Measurements from ENCODE around the gene UBE2Q1.

UBE2Q1 gene

DNA sequence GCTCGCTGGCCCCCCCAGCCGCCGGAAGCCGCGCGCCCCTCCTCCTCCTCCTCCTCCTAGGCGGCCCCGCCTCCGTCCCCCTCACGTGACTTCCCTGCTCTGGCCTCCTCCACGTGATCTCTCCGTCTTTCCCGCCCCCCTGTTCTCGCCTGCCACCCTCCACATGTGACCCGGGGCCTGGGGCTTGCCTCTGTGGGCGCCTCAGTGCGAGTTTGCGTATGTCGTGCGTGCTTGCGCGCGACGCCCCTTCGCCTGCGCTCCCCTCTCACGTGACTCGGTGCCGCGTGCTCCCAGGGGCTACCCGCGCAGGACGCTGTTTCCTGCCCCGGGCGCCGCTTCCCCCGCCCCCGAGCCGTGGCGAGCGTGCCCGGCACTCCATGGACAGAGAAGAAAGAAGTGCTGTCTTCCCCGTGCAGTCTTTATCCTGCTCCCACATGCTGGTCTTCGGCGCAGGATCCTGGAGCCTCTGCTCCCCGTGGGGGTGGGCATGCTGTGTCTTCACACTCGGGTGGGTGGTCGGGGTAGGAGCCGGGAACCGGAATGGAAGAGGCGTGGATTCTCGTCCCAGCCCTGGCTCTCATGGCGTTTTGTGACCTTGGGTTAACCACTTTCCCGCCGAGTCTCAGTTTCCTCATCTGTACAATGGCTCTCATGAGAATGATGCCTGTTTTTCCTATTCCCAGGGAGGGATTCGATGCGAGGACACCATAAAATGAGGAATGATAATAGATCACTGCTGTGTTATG lies 431 bp upstream of the UBE2Q1 start:
- Histone ChIP-seq H3K9me3 (ENCODE audit: control insufficient read depth, low read length) (no peaks in the 10 kb centered on the region), H3K36me3 (ENCODE audit: control insufficient read depth, insufficient read depth, low read length) (no peaks in the 10 kb centered on the region), H3K4me1 (ENCODE audit: control insufficient read depth, insufficient read depth, low read length) (peaks cover 20% of the 10 kb centered on the region), H3K27me3 (ENCODE audit: control insufficient read depth, insufficient read depth, low read length) (no peaks in the 10 kb centered on the region), H3K9ac (ENCODE audit: low read length) (peak overlapping the region; percentile 46), H3K4me3 (ENCODE audit: low read length) (peak overlapping the region; percentile 52)

DNA sequence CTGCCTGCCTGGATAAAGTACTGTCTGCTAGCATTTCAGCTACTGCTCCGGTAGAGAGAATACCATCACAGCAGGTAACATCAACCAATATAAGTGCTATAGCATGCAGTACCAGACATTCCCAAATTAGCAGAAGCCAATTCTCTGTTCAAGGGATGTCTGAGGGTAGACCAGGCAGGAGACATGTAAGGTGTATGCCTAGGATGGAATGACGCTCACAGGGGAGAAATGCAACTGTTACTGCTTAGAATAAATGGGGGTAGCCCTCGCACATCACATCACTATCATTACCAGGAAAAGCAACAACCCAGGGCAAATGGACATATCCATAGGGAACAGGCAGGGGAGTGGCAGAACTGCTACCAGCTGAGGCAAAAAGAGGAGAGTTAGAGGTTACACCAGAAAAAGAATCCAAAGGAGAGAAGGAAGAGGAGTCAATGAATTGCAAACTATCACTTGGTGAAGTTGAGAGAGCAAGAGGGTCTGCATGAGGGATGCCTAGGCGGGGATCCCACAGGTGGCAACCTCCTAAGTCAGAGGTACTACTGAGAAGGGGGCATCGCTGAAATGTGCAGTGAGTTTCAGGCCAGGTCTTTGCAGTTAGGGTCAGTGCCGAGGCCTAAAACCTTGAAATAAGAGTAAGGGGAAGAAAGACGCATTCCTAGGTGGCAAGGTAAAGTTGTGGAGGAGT lies 1.1 kb downstream of the UBE2Q1 start:
- Histone ChIP-seq H3K4me3 (ENCODE audit: low read length) (peak overlapping the region; percentile 10), H3K9ac (ENCODE audit: low read length) (peak overlapping the region; percentile 84), H3K27me3 (ENCODE audit: control insufficient read depth, insufficient read depth, low read length) (no peaks in the 10 kb centered on the region), H3K9me3 (ENCODE audit: control insufficient read depth, low read length) (no peaks in the 10 kb centered on the region), H3K36me3 (ENCODE audit: control insufficient read depth, insufficient read depth, low read length) (peaks cover 11% of the 10 kb centered on the region), H3K4me1 (ENCODE audit: control insufficient read depth, insufficient read depth, low read length) (peaks cover 20% of the 10 kb centered on the region)

GRCh38 chr1:154556422-154556821 lies 2.0 kb downstream of the UBE2Q1 start:
- Histone ChIP-seq H3K36me3 (ENCODE audit: control insufficient read depth, insufficient read depth, low read length) (peaks cover 20% of the 10 kb centered on the region), H3K9me3 (ENCODE audit: control insufficient read depth, low read length) (no peaks in the 10 kb centered on the region), H3K27me3 (ENCODE audit: control insufficient read depth, insufficient read depth, low read length) (no peaks in the 10 kb centered on the region), H3K4me1 (ENCODE audit: control insufficient read depth, insufficient read depth, low read length) (peaks cover 27% of the 10 kb centered on the region), H3K4me3 (ENCODE audit: low read length) (peak overlapping the region; percentile 10), H3K9ac (ENCODE audit: low read length) (peak overlapping the region; percentile 84)

GRCh38 chr1:154553056-154554030 lies 5.1 kb downstream of the UBE2Q1 start:
- Histone ChIP-seq H3K4me3 (ENCODE audit: low read length) (no peak overlapping the region), H3K9ac (ENCODE audit: low read length) (no peak overlapping the region), H3K36me3 (ENCODE audit: control insufficient read depth, insufficient read depth, low read length) (peaks cover 35% of the 10 kb centered on the region), H3K27me3 (ENCODE audit: control insufficient read depth, insufficient read depth, low read length) (no peaks in the 10 kb centered on the region), H3K4me1 (ENCODE audit: control insufficient read depth, insufficient read depth, low read length) (peaks cover 34% of the 10 kb centered on the region), H3K9me3 (ENCODE audit: control insufficient read depth, low read length) (no peaks in the 10 kb centered on the region)

- H3K4me3 ChIP-seq (ENCODE audit: low read length): no peak overlapping the region
- H3K27me3 ChIP-seq (ENCODE audit: control insufficient read depth, insufficient read depth, low read length): no peaks in the 10 kb centered on the region
- H3K9me3 ChIP-seq (ENCODE audit: control insufficient read depth, low read length): no peaks in the 10 kb centered on the region
- H3K36me3 ChIP-seq (ENCODE audit: control insufficient read depth, insufficient read depth, low read length): peaks cover 35% of the 10 kb centered on the region
- H3K4me1 ChIP-seq (ENCODE audit: control insufficient read depth, insufficient read depth, low read length): peaks cover 44% of the 10 kb centered on the region
- H3K9ac ChIP-seq (ENCODE audit: low read length): no peak overlapping the region
Measured at GRCh38 chr1:154552036-154552435, 6.4 kb downstream of the UBE2Q1 start.

DNA sequence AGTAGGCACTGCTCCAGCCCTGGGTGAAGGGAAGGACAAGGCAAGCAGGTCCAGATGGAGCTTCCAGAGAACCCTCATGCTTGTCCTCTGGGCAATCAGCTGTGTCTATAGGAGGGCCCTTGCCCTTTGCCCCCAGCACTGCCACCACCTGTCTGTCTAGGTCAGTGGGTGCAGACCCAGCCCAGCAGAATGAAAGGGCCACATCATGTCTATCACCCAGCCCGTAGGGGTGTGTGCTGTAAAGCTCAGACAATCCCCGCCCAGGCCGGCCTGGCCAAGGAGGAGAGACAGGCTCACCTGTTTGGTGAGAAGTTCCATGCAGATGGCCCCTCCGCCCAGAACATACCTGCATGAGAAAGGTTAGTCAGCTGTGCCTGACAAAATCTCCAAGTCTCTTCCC lies 7.0 kb downstream of the UBE2Q1 start:
- Histone ChIP-seq H3K9me3 (ENCODE audit: control insufficient read depth, low read length) (no peaks in the 10 kb centered on the region), H3K4me1 (ENCODE audit: control insufficient read depth, insufficient read depth, low read length) (peaks cover 44% of the 10 kb centered on the region), H3K4me3 (ENCODE audit: low read length) (no peak overlapping the region), H3K36me3 (ENCODE audit: control insufficient read depth, insufficient read depth, low read length) (peaks cover 35% of the 10 kb centered on the region), H3K9ac (ENCODE audit: low read length) (no peak overlapping the region), H3K27me3 (ENCODE audit: control insufficient read depth, insufficient read depth, low read length) (no peaks in the 10 kb centered on the region)

DNA sequence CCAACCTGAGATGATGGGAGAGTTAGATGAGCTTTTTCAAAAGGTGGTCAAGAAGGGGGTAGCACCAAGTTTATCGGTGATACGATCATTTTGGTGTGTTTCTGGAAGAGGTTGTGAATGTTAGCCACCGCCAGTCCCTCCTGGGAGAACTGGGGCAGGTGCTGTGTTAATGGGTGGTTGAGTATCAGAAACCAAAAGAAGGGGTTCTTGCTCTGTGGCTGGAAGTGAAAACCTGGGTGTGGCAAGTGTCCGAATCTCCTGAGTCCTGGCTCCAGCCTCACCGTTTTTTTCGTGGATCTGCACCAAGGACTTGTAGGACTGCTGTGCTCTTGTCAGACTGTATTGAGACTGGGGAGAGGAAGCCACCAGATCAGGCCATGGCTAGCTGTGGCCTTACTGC lies 7.8 kb downstream of the UBE2Q1 start:
- Histone ChIP-seq H3K4me1 (ENCODE audit: control insufficient read depth, insufficient read depth, low read length) (peaks cover 40% of the 10 kb centered on the region), H3K4me3 (ENCODE audit: low read length) (no peak overlapping the region), H3K36me3 (ENCODE audit: control insufficient read depth, insufficient read depth, low read length) (peaks cover 35% of the 10 kb centered on the region), H3K27me3 (ENCODE audit: control insufficient read depth, insufficient read depth, low read length) (no peaks in the 10 kb centered on the region), H3K9ac (ENCODE audit: low read length) (no peak overlapping the region), H3K9me3 (ENCODE audit: control insufficient read depth, low read length) (no peaks in the 10 kb centered on the region)

- no peaks in the 10 kb centered on the region for H3K9me3 ChIP-seq (ENCODE audit: control insufficient read depth, low read length)
- H3K4me3 ChIP-seq (ENCODE audit: low read length): no peak overlapping the region
- H3K9ac ChIP-seq (ENCODE audit: low read length): no peak overlapping the region
- H3K27me3 ChIP-seq (ENCODE audit: control insufficient read depth, insufficient read depth, low read length): no peaks in the 10 kb centered on the region
- peaks cover 35% of the 10 kb centered on the region for H3K36me3 ChIP-seq (ENCODE audit: control insufficient read depth, insufficient read depth, low read length)
- H3K4me1 ChIP-seq (ENCODE audit: control insufficient read depth, insufficient read depth, low read length): peaks cover 40% of the 10 kb centered on the region
Measured at GRCh38 chr1:154550070-154550469, 8.4 kb downstream of the UBE2Q1 start.

GRCh38 chr1:154549202-154549770 lies 9.2 kb downstream of the UBE2Q1 start:
- Histone ChIP-seq H3K4me1 (ENCODE audit: control insufficient read depth, insufficient read depth, low read length) (peaks cover 40% of the 10 kb centered on the region), H3K27me3 (ENCODE audit: control insufficient read depth, insufficient read depth, low read length) (no peaks in the 10 kb centered on the region), H3K36me3 (ENCODE audit: control insufficient read depth, insufficient read depth, low read length) (peaks cover 35% of the 10 kb centered on the region), H3K9me3 (ENCODE audit: control insufficient read depth, low read length) (no peaks in the 10 kb centered on the region), H3K4me3 (ENCODE audit: low read length) (no peak overlapping the region), H3K9ac (ENCODE audit: low read length) (no peak overlapping the region)

DNA sequence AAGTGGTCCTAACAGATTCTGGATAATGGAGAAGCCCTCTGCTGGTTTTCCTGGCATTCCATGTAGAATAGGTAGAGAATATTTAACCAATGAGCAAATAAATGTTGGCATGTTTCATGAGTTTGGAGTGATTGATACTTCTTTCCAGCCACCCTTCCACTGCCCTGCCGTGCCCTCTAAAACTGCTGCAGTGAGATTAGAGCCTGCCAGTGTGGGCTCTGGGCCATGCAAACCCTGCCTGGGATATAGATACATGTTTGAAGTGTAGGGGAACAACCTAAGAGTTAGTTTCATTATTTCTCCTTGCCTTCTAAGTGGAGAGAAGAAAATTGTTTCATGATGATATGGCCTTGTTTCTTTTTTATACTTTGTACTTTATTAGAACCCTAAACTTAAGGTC lies 10.4 kb downstream of the UBE2Q1 start:
- Histone ChIP-seq H3K9me3 (ENCODE audit: control insufficient read depth, low read length) (no peaks in the 10 kb centered on the region), H3K4me3 (ENCODE audit: low read length) (no peak overlapping the region), H3K36me3 (ENCODE audit: control insufficient read depth, insufficient read depth, low read length) (peaks cover 30% of the 10 kb centered on the region), H3K4me1 (ENCODE audit: control insufficient read depth, insufficient read depth, low read length) (peaks cover 40% of the 10 kb centered on the region), H3K9ac (ENCODE audit: low read length) (no peak overlapping the region), H3K27me3 (ENCODE audit: control insufficient read depth, insufficient read depth, low read length) (no peaks in the 10 kb centered on the region)

DNA sequence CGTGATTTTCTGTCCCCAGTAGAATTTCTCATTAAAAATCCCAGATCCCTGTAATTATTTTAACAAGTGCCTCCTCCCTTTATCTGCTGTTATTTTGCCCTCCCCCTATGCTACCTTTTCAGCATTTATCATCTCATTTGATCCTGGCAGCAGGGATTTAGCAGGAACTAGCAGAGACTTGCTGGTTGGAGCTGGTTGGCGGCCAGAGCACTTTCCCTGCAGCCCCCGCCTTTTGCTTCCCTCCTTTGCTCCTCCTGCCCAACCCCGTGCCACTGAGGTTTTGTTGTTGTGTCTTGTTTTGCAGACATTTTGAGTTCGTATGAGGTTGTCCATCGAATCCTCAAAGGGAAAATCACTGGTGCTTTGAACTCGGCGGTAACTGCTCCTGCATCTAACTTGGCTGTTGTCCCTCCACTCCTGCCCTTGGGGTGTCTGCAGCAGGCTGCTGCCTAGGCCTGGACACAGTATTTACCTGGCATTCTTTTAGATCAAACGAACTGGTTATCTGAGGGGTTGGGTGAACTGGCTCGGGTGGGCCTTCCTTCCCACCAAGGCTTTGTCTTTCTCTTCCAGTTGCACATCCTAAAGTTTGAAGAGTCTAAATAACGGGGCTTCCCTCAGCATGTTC lies 11.2 kb downstream of the UBE2Q1 start:
- Histone ChIP-seq H3K4me3 (ENCODE audit: low read length) (no peak overlapping the region), H3K4me1 (ENCODE audit: control insufficient read depth, insufficient read depth, low read length) (peaks cover 39% of the 10 kb centered on the region), H3K36me3 (ENCODE audit: control insufficient read depth, insufficient read depth, low read length) (peaks cover 23% of the 10 kb centered on the region), H3K27me3 (ENCODE audit: control insufficient read depth, insufficient read depth, low read length) (no peaks in the 10 kb centered on the region), H3K9ac (ENCODE audit: low read length) (peak overlapping the region; percentile 12), H3K9me3 (ENCODE audit: control insufficient read depth, low read length) (no peaks in the 10 kb centered on the region)
